ENCODE data around the gene PLBD1. TPM values are rescaled to one million over a fixed set of nuclear protein-coding genes. Genes with fewer than 3 reads are reported as not detected.

The PLBD1 gene
- total and polyA plus RNA-seq, 12 donors: 0.85 to 7.7 (median 6.6) TPM

- intact Hi-C loops (cut with DNase I): no loop called here
Measured at GRCh38 chr12:14481201-14481600, 86.5 kb downstream of the PLBD1 start.

GRCh38 chr12:14479004-14479403 lies 88.7 kb downstream of the PLBD1 start:
- Histone ChIP-seq H3K4me1 (replicated peaks in 1 of 2) (no peaks in the 10 kb centered on the region), H3K9me3 (replicated peaks in 1 of 3) (peaks cover 0 to 9% (median 8%) of the 10 kb centered on the region in 3 donors), H3K27me3 (no peaks in the 10 kb centered on the region), H3K27ac (no peak overlapping the region), H3K4me3 (no peak overlapping the region), H3K36me3 (replicated peaks in 1 of 2) (peaks cover 0 to 49% of the 10 kb centered on the region in 2 donors)
- intact Hi-C loops (cut with DNase I): no loop called here
- TF ChIP-seq CTCF (IDR thresholded peaks at IDR 0.05) (no peak), POLR2A (IDR thresholded peaks at IDR 0.05) (no peak)
- 91 to 100% (median 97%) methylated on average over 1 of the region's 1 CpG for WGBS, 4 donors
- no peak for DNase-seq

More at GRCh38 chr12:14481201-14481600, 86.5 kb downstream of the PLBD1 start:
- Histone ChIP-seq H3K4me1 (replicated peaks in 1 of 2) (no peaks in the 10 kb centered on the region), H3K9me3 (replicated peaks in 1 of 3) (no peaks in the 10 kb centered on the region), H3K36me3 (replicated peaks in 1 of 2) (peaks cover 0 to 65% of the 10 kb centered on the region in 2 donors), H3K27ac (no peak overlapping the region), H3K27me3 (no peaks in the 10 kb centered on the region), H3K4me3 (no peak overlapping the region)
- no peak for DNase-seq
- TF ChIP-seq POLR2A (IDR thresholded peaks at IDR 0.05): no peak
- TF ChIP-seq CTCF (IDR thresholded peaks at IDR 0.05): no peak

- WGBS, 4 donors: 92 to 94% (median 93%) methylated on average over 4 of the region's 4 CpGs
- Histone ChIP-seq H3K36me3 (replicated peaks in 1 of 2) (peaks cover 0 to 6% of the 10 kb centered on the region in 2 donors), H3K9me3 (replicated peaks in 1 of 3) (peaks cover 0 to 25% (median 21%) of the 10 kb centered on the region in 3 donors), H3K27ac (no peak overlapping the region), H3K27me3 (no peaks in the 10 kb centered on the region), H3K4me1 (replicated peaks in 1 of 2) (no peaks in the 10 kb centered on the region), H3K4me3 (no peak overlapping the region)
- intact Hi-C loops (cut with DNase I): no loop called here
- DNase-seq: no peak
- TF ChIP-seq POLR2A (IDR thresholded peaks at IDR 0.05): no peak
- TF ChIP-seq CTCF (IDR thresholded peaks at IDR 0.05): no peak
Measured at GRCh38 chr12:14473707-14474287, 93.9 kb downstream of the PLBD1 start.

- peaks cover 0 to 25% (median 21%) of the 10 kb centered on the region in 3 donors for H3K9me3 ChIP-seq (replicated peaks in 1 of 3)
- H3K27ac ChIP-seq: no peak overlapping the region
- 96 to 100% (median 99%) methylated on average over 1 of the region's 1 CpG for WGBS, 4 donors
- no peak overlapping the region for H3K4me3 ChIP-seq
- H3K36me3 ChIP-seq (replicated peaks in 1 of 2): peaks cover 0 to 6% of the 10 kb centered on the region in 2 donors
- H3K27me3 ChIP-seq: no peaks in the 10 kb centered on the region
- intact Hi-C loops (cut with DNase I): no loop called here
- no peak for DNase-seq
- H3K4me1 ChIP-seq (replicated peaks in 1 of 2): no peaks in the 10 kb centered on the region
- TF ChIP-seq POLR2A (IDR thresholded peaks at IDR 0.05) (no peak), CTCF (IDR thresholded peaks at IDR 0.05) (no peak)
Measured at GRCh38 chr12:14471497-14471896, 96.2 kb downstream of the PLBD1 start.
